Cortex of kidney (tissue), 1 donor: ENCODE results near the gene CLTC.
"Not testable (repeated sequence)": the region's sequence is repeated elsewhere in the genome, so short reads cannot be mapped to it uniquely, and the experiment has no call there.

Source experiments
- DNase-seq: peaks from one replicate; lab custom pipeline; 2025; lab: John Stamatoyannopoulos, UW

The CLTC gene

DNA sequence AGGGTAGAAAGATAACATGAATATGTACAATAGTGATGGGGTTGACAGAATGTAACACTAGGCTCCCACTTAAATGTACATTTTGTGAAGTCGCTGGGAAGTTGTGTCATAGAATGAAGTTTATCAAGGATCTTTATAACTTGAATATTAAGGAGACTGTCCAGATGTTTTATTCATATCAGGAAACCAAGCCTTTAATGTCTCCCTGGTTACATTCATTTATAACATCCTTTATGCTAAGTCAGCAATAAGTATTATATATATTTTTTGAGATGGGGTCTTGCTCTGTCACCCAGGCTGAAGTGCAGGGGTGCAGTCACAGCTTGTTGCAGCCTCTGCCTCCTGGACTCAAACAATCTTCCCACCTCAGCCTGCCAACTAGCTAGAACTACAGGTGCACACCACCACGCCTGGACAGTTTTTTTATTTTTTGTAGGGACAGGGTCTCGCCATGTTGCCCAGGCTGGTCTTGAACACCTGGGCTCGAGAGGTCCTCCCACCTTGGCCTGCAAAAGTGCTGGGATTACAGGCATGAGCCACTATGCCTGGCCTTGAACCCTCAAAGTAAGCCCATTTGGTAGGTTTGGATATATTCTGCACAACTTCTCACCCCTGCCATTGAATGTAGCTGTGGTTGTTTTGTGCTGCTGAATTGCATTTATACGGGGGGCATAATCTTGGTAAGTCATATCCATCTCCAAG is 14.1 kb downstream of the CLTC start:
- DNase-seq: no peak

DNA sequence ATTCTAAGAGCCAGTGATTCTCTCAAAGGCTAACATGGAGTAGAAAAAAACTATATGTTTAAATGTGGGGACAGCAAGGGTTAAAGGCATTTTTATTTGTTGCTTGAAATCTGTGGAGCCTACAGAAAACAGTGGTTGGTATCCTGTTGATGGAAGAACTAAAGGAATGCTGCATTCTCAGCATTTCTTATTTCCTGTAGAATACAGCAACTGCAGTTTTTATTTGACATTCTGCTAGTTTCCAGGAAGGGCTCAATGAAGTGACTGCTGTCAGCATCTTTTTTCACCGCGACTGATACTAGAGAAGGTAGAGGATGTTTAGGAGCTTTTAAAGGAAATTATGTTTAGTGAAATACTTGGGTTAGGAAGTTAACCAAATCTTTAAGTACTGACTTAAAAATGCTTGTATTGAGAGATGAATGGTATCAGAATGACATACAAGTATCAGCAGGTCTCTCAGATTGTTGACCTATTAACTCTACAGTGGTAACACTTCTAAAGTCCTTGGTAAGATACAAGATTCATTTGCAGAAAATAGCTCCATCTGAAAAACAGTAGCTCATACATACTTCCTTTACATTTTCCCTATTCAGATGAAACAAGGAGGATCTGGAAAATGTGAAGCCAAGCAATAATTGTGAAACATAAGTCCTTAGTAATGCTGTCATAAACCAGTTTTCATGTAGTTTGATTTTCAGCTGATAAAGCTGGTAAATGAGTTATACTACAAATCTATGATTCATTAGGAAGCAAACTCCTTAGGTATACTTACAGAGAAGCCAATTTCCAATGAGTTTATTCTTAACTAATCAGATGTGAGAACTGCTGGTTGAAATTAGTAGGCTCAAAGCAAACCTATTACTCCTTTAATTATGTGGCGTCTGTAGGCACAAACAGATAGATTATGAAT is 15.2 kb downstream of the CLTC start:
- DNase-seq: no peak

DNA sequence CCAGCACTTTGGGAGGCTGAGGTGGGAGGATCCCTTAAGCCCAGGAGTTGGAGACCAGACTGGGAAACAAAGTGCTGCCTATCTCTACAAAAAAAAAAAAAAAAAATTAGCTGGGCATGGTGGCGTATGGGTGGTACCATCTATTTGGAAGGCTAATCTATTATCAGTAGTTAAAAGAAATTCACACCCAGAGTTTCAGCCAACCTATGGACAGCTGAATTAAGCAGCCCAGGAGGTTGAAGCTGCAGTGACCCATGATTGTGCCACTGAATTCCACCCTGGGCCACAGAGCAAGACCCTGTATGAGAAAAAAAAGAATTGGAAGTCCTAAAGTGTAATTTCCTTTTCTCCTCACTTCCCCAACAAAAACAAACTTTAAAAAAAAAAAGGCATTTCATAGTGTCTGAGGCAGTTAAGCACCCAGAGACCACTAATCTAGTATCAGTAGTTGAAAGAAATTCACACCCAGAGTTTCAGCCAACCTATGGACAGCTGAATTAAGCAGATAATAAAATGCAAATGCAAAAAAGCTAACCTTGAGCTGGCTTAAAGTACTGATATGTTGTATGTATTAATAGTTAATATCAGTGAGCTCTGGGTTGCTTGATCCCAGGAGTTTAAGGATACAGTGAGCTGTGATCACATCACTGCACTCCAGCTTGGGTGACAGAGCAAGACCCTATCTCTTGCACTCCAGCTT is 18.1 kb downstream of the CLTC start:
- DNase-seq: no peak

DNA sequence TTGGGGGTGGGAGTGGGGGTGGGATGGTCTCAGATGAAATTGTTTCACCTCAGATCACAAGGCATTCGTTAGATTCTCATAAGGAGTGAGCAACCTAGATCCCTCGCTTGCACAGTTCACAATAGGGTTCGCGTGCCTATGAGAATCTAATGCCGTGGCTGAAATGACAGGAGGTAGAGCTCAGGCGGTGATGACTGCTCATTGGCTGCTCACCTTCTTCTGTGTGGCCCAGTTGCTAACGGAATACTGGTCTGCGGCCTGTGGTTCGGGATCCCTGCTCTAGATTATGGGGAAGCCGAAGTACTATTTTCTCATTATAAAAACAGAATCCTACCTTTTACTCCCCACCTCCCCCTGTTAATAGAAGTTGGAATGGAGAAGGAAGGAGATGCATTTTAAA is 18.9 kb downstream of the CLTC start:
- DNase-seq: no peak

DNA sequence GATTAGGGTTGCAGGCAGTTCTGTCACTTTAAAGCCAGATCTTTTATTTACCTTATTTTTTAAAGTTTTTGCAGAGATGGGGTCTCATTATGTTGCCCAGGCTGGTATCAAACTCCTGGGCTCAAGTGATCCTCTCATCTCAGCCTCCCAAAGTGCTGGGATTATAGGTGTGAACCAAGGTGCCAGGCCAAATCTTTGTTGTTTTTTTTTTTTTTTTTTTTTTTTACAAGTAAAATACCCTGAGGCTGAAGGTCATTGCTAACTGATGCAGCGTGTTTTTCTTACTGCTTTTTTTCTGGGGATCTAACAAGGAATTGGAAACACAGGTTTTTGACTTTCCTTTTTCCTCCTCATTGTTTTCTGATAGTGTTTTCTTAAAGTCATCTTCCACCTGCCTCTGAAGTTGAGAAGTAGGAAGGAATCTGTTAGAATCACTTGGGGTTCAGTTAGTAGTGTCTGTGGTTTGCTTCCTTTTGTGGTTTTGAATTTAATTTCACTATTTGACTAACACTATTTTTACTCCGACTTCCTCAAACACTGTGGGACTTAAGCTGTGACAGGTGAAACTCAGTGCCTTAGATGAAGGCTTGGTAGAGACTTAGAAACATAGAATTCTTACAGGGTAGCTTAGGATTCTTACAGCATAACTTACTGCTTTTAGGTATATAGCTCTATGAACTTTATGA is 22.2 kb downstream of the CLTC start:
- DNase-seq: no peak

DNA sequence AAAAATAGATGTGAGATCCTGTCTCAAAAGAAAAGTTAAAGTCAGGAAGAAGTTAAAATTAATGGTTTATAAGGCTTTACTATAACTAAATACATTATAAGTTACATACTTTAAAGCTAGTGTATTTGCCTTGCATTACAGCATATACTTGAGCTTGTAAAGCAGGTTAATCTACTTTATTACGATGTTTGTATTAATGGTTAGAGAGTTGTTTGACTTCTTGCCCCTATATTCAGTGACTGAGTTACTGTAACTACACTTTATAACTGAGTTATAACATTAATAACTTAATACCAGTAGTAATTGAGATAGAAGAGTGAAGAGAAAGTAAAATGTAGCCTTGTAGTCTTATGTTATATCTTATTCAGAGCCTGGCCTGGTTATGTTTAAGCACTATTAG is 22.9 kb downstream of the CLTC start:
- DNase-seq: no peak

DNA sequence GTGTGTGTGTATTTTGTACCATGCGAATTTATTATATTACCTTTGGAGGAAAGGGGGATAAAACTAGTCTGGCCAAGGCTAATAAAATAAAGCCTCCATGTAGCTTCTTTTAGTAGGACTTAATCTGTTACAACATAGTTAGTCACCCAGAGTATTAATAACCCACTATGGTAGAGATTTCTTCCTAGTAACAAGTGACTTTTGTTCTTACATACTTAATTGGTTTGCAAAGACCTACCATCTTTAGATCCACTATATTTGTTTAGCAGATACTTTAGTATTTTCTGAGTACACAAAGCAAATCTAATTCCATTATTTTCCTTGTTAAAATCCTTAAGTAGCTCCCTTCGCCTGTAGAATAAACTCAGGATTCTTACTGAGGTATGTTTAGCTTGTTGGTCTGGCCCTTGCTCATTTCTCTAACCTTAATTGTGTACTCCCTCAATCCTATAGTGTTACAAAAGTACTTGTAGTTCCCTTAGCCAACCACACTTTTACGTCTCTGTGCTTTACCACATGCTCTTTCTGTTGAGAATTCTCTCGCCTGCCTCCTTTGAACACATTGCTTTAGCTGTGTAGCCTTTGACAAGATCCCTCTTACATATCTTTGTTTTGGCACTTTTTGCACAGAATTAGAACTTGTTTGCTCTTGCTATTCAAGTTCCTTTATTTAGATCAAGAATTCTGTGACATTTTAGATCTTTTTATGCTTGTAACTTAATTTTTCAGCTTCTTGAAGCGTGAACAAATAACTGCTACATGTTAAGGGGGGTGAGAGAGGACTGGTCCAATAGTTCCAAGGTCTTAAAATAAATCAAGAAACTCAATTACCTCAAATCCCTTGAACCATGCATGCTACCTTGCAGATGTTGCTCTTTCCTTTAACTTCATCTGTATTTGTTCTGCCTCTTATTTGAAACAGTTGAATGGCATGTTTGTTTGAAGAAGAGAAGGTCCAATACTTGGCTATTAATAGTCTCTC is 23.8 kb downstream of the CLTC start:
- DNase-seq: no peak

DNA sequence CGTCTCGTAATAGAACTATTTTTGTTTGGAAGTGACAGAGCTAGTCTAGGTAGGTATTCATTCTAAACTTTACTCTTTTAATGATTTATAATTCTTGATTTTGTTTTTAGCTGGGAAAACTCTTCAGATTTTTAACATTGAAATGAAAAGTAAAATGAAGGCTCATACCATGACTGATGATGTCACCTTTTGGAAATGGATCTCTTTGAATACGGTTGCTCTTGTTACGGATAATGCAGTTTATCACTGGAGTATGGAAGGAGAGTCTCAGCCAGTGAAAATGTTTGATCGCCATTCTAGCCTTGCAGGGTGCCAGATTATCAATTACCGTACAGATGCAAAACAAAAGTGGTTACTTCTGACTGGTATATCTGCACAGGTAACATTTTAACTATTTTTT is 27.6 kb downstream of the CLTC start:
- no peak for DNase-seq

DNA sequence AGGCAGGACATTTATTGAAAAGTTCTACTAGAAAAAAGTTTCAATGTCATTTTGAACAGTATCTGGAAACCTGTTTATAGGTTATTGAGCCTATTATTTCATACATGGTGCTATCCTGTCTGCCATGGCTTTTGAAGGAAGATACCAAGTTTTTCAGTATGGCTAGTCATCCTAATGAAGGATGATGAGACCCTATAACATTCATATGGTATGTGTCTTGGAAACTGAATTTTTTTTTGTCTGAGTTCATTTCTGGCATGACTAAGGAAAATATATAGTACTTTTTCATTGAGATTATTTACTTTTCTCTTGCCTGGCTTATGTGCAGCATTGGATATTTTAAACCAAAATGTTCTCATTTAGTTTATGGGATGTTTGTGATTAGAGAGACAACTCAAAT is 30.2 kb downstream of the CLTC start:
- DNase-seq: no peak

DNA sequence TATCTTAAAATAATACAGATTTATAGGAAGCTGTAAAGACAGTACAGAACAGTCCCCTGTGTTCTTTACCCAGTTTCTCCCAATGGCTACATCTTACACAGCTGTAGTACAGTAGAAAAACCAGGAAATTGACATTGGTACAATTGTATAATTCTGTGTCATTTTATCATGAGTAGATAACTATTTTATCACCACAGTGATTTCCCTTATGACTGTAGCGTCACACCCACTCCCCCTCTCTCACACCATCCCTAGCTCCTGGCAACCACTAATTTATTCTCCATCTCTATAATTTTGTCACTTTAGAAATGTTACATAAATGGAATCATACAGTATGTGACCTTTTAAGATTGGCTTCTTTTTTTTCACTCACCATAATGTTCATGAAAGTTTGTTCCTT is 30.9 kb downstream of the CLTC start:
- DNase-seq: no peak

DNA sequence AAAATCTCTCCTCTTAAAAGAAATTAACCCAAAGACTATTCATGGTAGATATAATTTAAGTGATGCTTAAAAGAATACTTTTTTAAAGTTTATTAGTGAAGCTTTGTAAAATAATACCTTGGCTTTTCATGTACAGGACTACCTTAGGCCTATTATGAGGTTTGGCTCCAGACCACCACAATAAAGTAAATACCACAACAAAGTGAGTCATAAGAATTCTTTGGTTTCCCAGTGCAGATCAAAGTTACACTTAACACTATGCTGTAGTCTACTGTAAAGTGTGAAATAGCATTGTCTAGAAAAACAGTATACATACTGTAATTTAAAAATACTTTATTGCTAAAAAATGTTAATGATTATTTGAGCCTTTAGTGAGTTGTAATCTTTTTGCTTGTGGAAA is 31.7 kb downstream of the CLTC start:
- DNase-seq: no peak

DNA sequence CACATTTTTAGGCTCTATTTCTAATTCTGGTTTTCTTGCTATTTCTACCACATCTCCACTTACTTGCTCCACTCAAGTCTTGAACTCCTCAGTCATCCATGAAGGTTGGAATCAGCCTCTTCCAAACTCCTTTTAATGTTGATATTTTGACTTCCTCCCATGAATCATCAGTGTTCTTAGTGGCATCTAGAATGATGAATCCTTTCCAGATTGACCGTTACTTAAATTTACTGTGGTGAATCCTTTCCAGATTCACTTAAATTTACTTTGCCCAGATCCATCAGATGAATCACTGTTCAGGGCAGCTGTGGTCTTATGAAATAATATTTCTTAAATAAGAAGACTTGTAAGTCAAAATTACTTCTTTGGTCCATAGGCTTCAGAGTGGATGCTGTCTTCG is 32.4 kb downstream of the CLTC start:
- no peak for DNase-seq

DNA sequence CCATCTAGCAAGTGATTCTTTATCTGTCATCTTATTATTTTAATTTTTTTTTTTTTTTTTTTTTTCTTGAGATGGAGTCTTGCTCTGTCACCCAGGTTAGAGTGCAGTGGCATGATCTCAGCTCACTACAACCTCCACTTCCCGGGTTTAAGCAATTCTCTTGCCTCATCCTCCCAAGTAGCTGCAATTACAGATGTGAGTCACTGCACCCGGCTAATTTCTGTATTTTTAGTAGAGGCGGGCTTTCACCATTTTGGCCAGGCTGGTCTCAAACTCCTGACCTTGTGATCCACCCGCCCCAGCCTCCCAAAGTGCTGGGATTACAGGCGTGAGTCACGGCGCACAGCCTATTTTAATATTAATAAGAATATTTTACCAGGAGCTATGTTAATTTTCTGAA is 36.9 kb downstream of the CLTC start:
- not testable (repeated sequence) for DNase-seq

DNA sequence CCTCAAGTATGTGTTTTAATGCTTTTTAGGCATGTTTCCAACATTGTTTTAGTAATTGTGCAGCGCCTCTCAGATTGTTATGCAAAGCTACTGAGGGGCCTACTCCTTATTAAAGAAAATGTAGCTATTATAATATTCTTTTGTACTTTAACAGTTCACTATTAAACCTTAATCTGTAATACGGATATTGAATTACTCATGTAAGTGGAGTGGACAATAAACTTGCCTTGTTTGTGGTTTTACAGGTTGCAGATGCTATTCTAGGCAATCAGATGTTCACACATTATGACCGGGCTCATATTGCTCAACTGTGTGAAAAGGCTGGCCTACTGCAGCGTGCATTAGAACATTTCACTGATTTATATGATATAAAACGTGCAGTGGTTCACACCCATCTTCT is 46.5 kb downstream of the CLTC start:
- DNase-seq: no peak

DNA sequence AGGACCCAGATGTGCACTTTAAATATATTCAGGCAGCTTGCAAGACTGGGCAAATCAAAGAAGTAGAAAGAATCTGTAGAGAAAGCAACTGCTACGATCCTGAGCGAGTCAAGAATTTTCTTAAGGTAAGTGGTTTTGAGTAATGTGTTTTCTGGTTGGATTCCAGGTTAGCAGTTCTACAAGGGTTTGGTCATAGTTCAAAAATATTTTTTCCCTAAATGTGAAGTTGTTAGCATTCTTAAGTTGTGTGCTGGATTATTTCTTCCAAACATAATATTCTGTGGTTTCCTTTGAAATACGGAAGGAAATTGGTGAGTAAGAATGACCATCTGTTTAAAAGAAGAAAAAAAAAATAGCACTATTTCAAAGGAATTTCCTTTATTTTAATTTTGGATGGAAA is 49.1 kb downstream of the CLTC start:
- DNase-seq: no peak

DNA sequence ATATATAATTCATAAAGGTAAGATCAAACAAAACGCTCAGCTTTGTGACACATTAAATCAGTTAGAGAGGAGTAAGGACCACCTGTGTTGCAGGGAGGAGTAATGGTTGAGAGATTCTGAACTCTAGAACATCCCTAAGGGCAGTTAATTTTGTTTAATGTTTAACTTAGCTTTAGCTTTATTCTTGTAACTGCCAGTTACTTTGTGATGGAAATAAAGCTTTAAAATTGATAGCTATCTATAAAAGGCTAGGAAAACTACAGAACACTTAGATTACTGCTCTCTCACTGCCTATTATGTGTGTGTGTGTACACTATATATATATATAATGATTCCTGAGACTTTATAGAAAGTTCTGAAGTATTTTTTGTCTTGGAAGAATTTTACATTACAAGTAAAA is 49.7 kb downstream of the CLTC start:
- no peak for DNase-seq

DNA sequence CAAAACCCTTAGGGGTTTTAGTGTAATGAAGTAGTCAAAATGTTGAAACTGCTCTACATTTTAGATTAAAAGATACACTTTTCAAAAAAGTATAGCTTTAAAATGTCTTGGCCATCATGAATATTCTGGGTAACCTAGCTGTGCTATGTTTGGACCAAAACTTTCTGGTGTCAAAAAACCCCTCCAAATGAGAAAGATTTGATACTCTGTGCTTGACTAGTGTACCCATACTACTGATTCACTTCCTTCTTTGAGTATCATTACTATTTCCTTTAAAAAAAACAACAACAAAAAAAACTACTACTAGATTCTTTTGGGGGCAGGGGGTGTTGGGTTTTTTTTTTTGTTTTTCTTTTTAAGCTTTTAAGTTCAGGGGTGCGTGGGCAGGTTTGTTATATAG is 50.2 kb downstream of the CLTC start:
- DNase-seq: no peak

DNA sequence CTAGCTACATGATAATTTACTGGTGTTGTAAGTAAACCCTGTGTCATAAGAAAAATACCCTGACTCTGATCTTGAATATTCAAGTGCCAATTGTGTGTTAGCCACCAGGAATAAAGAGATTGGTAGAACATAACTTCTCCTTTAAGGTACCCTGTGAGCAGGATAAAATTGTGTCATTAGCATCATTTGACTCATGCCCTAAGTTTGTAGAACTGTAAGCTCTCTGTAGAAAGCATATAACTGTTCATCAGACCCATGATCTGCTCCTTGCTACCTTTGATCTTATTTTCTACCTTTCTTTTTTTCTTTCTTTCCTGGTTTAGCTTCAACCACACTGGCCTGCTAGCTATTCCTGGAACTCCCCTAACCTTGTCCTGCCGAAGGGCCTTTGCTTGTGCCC is 51.7 kb downstream of the CLTC start:
- no peak for DNase-seq

DNA sequence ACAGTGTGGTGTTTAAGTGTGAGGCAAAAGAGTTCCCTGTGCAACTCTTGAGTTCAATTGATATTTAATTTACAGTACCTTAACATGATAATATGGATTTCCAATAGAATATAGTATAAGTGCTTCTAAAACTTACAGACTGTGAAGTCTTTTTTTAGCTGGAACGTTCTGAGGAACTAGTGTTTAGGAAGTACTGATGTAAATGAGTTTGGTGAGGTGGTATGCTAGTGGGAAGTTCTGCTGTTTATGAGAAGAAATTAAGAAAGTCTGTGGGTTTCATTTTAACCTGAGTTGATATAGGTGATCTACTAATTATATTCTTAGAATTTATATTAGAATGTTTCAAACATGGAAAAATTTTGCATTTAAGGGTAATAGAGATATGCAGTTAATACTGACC is 55.5 kb downstream of the CLTC start:
- DNase-seq: no peak

DNA sequence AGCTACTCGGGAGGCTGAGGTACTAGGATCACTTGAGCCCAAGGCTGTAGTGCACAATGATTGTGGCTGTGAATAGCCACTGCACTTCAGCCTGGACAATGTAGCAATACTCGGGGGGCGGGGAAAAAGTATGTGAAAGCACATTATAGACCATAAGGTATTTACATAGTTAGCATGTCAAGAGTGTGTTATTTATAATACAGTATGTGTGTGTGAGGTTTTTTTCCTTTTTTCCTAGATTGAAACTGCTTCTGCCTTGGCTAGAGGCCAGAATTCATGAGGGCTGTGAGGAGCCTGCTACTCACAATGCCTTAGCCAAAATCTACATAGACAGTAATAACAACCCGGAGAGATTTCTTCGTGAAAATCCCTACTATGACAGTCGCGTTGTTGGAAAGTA is 57.0 kb downstream of the CLTC start:
- no peak for DNase-seq

DNA sequence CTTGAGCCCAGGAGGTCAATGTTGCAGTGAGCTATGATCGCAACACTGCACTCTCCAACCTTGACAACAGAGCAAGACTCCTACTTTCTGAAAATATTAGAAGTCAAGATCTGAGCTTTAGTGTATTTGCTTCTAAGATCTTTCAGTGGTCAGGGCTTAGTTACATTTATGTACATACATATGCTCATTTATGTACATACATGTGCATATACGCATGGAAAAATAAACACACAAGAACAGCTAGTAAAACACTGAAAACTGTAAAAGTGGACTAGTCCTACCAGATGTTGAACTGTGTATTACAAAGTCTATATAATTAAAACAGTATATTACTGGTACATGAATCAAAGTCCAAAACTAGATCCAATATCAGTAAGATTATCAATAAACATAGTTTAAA is 59.2 kb downstream of the CLTC start:
- no peak for DNase-seq
